NCI-H1930 (cell line): ENCODE measurements around the gene SLC25A45.

Experiments
- DNase-seq, 2 experiments: peaks; one replicate each; lab custom pipeline; 2025; lab: John Stamatoyannopoulos, UW

Gene SLC25A45

GRCh38 chr11:65389294-65389980 lies 7.0 kb upstream of the SLC25A45 start:
- no peak for DNase-seq

GRCh38 chr11:65388731-65389130 lies 6.3 kb upstream of the SLC25A45 start:
- no peak for DNase-seq

- DNase-seq: peak; percentile 55 to 79
Measured at GRCh38 chr11:65386307-65387140, 4.1 kb upstream of the SLC25A45 start, which contains the start of gene FRMD8. Gene FRMD8 (plus strand): TSS chr11:65386637. CDS start chr11:65387037, 400 bp downstream.

- DNase-seq: no peak
Measured at GRCh38 chr11:65384301-65384889, 1.9 kb upstream of the SLC25A45 start.

GRCh38 chr11:65383778-65384177 lies 1.3 kb upstream of the SLC25A45 start:
- no peak for DNase-seq

GRCh38 chr11:65382804-65383368 lies 440 bp upstream of the SLC25A45 start:
- DNase-seq: no peak

GRCh38 chr11:65381716-65382032 lies 772 bp downstream of the SLC25A45 start:
- DNase-seq: no peak

GRCh38 chr11:65380460-65381119 lies 1.9 kb downstream of the SLC25A45 start:
- no peak for DNase-seq

GRCh38 chr11:65379698-65380459 lies 2.6 kb downstream of the SLC25A45 start:
- no peak for DNase-seq

GRCh38 chr11:65378928-65379638 lies 3.4 kb downstream of the SLC25A45 start:
- no peak for DNase-seq

- no peak for DNase-seq
Measured at GRCh38 chr11:65378208-65378927, 4.1 kb downstream of the SLC25A45 start.

GRCh38 chr11:65377777-65378176 lies 4.7 kb downstream of the SLC25A45 start:
- DNase-seq: no peak

- no peak for DNase-seq
Measured at GRCh38 chr11:65377036-65377435, 5.4 kb downstream of the SLC25A45 start.

GRCh38 chr11:65376138-65376713 lies 6.2 kb downstream of the SLC25A45 start:
- no peak for DNase-seq

GRCh38 chr11:65375012-65375411 lies 7.4 kb downstream of the SLC25A45 start:
- no peak for DNase-seq

GRCh38 chr11:65373839-65374580 lies 8.4 kb downstream of the SLC25A45 start:
- no peak for DNase-seq

- no peak for DNase-seq
Measured at GRCh38 chr11:65370659-65371049, 11.8 kb downstream of the SLC25A45 start.

GRCh38 chr11:65366340-65366773 lies 16.1 kb downstream of the SLC25A45 start:
- peak; percentile 25 to 52 for DNase-seq

- DNase-seq: no peak
Measured at GRCh38 chr11:65363770-65364169, 18.7 kb downstream of the SLC25A45 start.
